Dermis microvascular lymphatic vessel endothelial cell (primary cell): ENCODE data around the gene MRTO4. TPM values are rescaled to one million over a fixed set of nuclear protein-coding genes. Genes with fewer than 3 reads are reported as not detected.
"Not testable (repeated sequence)": the region's sequence is repeated elsewhere in the genome, so short reads cannot be mapped to it uniquely, and the experiment has no call there.

ENCODE experiments used
- DNase-seq, 2 donors: peaks; one replicate each; pipeline versions ENCODE4 v3.0.0 to v3.0.0-alpha.2; 2010; ENCODE audit warnings: low read depth in 2 of 2
- total RNA-seq: library from RNA; depleted of rRNA; stranded (reverse); fragments of >200 nt; gene quantifications from 2 replicates; pipeline ENCODE4 v1.2.1, GENCODE V29; 2014

Gene MRTO4
- total RNA-seq, result 19.4 and 19.7 TPM in 2 replicates

DNA sequence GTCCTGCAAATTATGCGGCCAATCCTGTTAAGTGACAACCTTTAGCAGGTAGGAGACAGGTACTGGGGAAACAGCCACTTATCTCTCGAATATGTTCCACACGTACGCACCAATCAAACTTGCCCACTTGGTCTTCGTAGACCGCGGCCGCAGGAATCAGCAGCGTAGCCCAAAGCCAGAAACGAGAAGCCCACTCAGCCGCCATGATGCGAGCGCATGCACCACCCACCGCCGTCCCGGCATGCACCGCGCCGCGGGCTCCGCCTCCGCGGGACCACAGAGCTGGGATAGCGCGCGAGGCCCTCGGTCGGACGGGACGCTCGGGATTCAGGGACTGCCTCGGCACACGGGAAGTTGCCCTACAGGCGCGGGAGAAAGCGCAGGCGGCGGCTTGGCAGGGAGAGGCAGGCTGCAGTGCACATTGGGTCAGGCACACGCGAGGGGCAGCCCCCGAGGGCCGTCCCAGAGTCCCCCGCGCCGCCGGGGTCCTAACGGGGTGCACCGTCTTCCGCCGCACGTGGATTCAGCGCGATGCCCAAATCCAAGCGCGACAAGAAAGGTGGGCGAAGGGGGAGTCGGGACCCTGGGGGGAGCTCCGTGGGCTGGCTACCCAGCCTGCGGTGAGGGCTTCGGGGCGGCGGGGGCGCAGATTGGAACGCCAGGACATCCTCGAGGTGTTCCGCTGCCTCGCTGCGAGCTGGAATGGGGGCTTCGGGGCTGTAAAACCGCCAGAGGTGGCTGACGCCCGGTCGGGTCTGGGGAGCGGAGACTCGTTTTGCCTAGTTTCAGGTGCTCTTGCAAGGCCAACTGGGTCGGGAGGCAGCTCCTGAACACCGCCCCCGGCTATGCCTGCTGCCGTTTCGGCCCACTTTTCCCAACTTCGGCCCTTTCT lies at the start of gene MRTO4, which contains the start of gene EMC1:
Gene MRTO4 (plus strand): TSS at position 501 of the 892 bp plus-strand sequence. CDS start 31 bp downstream, at position 532.
Gene EMC1 (minus strand): TSS at position 220 of the 892 bp plus-strand sequence. CDS start 15 bp downstream, at position 205.
- peak; percentile 47 to 81 for DNase-seq

DNA sequence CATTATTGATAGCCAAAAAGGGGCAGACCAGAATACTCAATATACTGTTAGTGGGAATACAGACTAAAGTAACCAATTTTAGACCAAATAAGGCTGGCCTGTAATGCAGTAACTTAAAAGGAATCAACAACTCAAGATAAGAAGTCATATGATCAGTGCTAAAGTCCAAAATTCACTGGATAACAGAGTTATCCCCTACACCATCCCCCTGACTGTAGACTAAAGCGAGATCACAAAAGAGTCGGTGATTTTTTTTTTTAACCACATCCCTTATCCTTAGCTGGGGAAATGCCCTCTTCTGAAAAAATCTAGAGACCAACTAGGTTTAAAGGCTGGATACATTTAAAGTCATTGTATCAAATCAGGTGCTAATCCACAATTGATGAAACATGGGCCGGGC lies 49.2 kb upstream of the MRTO4 start:
- DNase-seq, result no peak

GRCh38 chr1:19203440-19203839 lies 48.2 kb upstream of the MRTO4 start:
- DNase-seq, result peak in 1 of 2 donors; percentile 62

GRCh38 chr1:19204446-19205266 lies 46.9 kb upstream of the MRTO4 start:
- no peak for DNase-seq

- no peak for DNase-seq
These were observed 46.2 kb upstream of the MRTO4 start for GRCh38 chr1:19205403-19205802.

DNA sequence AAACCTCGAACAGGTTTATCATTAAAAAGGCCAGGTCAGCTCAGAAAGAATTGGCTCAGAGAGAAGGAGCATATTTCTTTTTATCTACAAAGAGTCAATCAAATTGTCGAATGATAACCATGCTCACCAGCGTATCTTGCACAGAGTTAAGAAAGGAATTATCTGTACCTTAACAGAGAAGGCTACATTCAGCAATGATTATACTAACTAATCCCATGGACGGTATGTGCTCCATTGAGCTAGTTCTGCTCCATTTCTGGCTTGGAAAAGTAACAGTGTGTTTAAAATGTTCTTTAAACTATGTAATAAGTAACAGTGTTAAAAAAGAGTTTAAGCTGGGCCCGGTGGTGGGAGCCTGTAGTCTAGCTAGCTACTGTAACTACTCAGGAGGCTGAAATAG lies 45.8 kb upstream of the MRTO4 start:
- no peak for DNase-seq

DNA sequence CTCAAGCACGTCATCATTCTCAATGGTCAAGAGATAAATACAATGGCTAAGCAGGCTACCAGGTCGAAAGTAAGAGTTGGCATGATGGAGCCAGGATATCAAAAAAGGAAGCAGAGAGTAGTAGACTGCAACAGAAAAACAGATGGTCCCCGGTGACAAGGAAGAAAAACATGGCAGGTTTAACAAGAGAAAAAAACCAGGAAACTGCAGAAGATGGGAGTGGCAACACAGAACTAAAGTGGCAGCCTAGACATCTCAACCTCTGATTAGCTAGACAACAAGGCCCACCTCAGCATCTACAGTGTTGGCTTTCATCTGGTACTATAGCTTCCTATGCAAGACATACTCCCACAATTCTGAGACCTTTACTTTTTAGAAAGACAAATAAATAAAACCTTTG lies 44.7 kb upstream of the MRTO4 start:
- DNase-seq, result peak in 1 of 2 donors; percentile 31

- DNase-seq, result peak in 1 of 2 donors; percentile 54
These were observed 42.7 kb upstream of the MRTO4 start for GRCh38 chr1:19208710-19209438.

DNA sequence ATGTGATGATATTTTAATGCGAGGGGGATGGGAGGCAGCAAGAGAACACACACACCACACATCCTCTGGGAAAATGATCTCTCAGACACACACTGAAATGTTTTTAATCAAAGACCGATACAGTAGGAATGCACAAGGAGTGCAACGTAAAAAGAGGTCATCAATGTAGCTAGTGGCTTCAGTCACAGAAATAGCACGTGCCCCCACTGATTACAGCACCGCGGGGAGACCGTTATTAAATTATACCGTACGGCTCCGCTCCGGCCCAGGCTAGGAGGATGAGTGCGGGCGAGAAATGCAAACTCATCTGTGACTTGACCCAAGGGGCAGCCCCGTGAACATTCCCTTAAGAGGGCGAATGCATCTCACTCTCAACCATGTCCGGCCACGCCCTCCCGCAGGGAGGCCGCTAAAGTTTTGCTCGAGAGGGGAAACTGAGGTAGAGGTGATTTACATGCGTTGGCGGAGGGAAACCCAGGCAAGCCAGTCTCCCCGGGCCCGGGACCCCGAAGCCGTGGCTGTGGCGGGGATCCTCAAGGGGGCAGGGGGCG lies 42.1 kb upstream of the MRTO4 start:
- DNase-seq, result peak in 1 of 2 donors; percentile 55

DNA sequence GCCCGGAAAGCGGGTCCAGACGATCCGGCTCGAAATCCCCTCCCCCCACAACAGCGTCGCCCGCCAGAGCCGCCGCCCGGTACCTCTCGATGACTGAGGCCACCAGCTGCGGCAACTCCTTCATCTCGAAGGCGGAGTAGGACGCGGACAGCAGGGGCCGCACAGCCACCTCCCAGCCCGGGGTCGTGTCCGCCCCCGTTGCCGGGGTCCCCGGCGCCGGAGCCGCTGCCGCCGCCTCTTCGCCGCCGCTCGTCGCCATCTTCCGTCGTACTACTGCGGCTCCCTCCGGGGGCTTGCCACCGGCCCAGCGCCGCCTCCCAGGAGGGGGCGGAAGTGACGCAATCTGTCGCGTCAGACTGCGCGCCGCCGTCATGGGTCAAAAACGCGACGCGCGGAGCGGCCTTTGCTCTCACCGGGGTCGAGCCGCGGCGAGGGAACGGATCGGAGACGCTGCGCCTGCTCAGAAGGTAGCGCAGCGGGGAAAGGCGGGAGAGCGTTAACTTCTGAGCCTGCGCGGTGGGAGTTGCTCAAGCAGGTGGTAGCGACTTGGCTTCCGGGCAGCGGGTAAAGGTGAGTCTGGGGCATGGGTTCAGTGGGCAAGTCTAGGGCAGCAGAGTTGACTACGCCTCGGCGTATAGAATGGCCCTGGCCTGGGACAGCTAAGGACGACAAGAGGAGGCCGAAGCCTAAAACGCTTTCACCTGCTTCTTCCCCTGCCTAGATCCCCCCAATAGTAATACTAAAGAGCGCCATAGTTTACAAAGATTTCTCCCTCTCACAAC lies 41.4 kb upstream of the MRTO4 start, which contains the start of gene UBR4:
Gene UBR4 (minus strand): TSS at position 277 of the 782 bp plus-strand sequence. CDS start 18 bp downstream, at position 259.
- peak; percentile 84 to 94 for DNase-seq

- peak in 1 of 2 donors; percentile 20 for DNase-seq
These were observed 40.6 kb upstream of the MRTO4 start for GRCh38 chr1:19210772-19211549.

GRCh38 chr1:19212167-19212566 lies 39.4 kb upstream of the MRTO4 start:
- no peak for DNase-seq

DNA sequence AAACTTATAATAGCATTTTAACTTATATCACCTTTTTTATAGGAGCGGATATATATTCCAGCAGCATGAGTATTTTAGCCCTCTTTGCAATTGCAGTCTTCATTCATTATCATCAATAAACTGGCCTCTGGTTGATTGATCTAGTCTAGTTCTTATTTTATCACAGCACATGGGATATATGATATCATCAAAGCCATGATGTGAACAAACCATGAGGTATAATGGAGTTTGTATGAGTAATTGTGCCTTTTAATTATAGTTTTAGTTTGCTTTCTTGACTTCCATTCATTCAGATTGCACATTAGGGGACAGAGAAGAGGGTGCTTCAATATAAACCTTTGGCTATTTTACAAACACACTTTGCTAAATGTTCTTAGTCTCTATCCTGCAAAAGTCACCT lies 38.0 kb upstream of the MRTO4 start:
- DNase-seq, result no peak

- DNase-seq, result not testable (repeated sequence)
These were observed 35.0 kb upstream of the MRTO4 start for GRCh38 chr1:19216585-19216984.

- no peak for DNase-seq
These were observed 32.2 kb upstream of the MRTO4 start for GRCh38 chr1:19219451-19219850.

GRCh38 chr1:19220080-19220846 lies 31.3 kb upstream of the MRTO4 start:
- no peak for DNase-seq

GRCh38 chr1:19220991-19221390 lies 30.6 kb upstream of the MRTO4 start:
- no peak for DNase-seq

DNA sequence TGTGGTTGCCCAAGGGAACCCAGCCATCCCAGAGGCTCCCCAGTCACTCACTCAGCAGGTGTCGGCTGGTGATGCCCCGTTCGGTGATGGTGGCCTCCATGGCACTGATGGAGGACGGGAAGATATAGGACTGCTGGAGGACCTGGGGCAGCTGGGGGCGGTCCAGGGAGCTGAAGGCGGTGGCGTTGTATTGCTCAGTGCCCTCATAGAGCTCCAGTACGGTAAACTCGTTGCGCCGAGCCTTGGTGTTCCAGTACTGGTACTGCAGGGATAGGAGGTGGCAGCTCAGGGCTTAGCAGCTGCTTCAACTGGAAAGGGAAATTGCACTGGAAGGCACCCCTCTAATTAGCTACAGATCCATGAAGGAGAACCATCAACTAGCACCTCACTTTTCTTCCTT lies 29.0 kb upstream of the MRTO4 start:
- DNase-seq, result no peak
